Fibroblast of mammary gland (primary cell): ENCODE measurements around the gene DIAPH1.

ENCODE experiments used
- DNase-seq: peaks from one replicate; pipeline ENCODE4 v3.0.0-alpha.2; 2010; ENCODE audit warnings: low read depth
- H3K4me3 ChIP-seq: 2 replicates; pipeline ENCODE4 v1.5.1; 2011; ENCODE audit warnings: low read depth, mild to moderate bottlenecking, low read length, moderate library complexity; ENCODE audit not compliant: control insufficient read depth
- CTCF ChIP-seq: conservative IDR thresholded peaks from 2 replicates; pipeline ENCODE4 v1.5.1; 2011; ENCODE audit warnings: low read depth, low read length, inconsistent platforms; ENCODE audit not compliant: control insufficient read depth, insufficient read depth

DIAPH1 gene

GRCh38 chr5:141517880-141518617 is 100.8 kb downstream of the DIAPH1 start:
- no peak for DNase-seq
- TF ChIP-seq CTCF = no peak
- no peak overlapping the region for H3K4me3 ChIP-seq

- no peak for TF ChIP-seq CTCF
- H3K4me3 ChIP-seq = no peak overlapping the region
- no peak for DNase-seq
Observed at GRCh38 chr5:141517312-141517711, 101.5 kb downstream of the DIAPH1 start.

- no peak overlapping the region for H3K4me3 ChIP-seq
- peak; percentile 27 for DNase-seq
- no peak for TF ChIP-seq CTCF
Observed at GRCh38 chr5:141516672-141517025, 102.2 kb downstream of the DIAPH1 start.

- no peak for TF ChIP-seq CTCF
- no peak overlapping the region for H3K4me3 ChIP-seq
- no peak for DNase-seq
Observed at GRCh38 chr5:141515946-141516671, 102.7 kb downstream of the DIAPH1 start.

- no peak for TF ChIP-seq CTCF
- no peak for DNase-seq
- H3K4me3 ChIP-seq = no peak overlapping the region
Observed at GRCh38 chr5:141515141-141515540, 103.7 kb downstream of the DIAPH1 start.

- peak; percentile 65 for DNase-seq
Observed at GRCh38 chr5:141514330-141515133, 104.3 kb downstream of the DIAPH1 start.

More at GRCh38 chr5:141514330-141515133, 104.3 kb downstream of the DIAPH1 start:
- no peak for TF ChIP-seq CTCF
- H3K4me3 ChIP-seq = no peak overlapping the region
